Activated T-cell treated with anti-CD3 and anti-CD28 coated beads for 48 hours (primary cell): ENCODE data around the gene THBS1.

Experiments used
- DNase-seq: peaks from one replicate; pipeline ENCODE4 v3.0.0-alpha.2; 2020; ENCODE audit warnings: low read depth

The THBS1 gene

GRCh38 chr15:39574427-39574826, 6.5 kb upstream of the THBS1 start:
- DNase-seq = no peak

DNA sequence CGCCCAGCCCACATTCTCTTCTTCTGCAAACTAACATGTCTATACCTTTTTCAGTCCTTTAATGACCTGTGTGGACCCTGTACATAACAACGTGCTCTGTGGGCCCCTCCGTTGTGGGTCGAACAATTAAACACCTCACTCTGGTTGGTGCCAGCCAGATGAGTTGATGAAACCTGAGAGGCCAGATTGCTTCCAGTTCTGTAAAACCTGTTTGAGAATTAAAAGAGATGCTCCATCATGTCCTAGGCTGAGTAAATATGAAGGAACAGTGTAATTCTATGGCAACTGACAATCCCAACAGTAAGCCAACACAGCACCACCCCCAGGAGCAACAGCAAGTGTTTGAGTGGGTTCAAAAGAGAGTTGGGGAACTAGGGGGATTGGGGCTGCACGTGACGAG, 5.7 kb upstream of the THBS1 start:
- no peak for DNase-seq

DNA sequence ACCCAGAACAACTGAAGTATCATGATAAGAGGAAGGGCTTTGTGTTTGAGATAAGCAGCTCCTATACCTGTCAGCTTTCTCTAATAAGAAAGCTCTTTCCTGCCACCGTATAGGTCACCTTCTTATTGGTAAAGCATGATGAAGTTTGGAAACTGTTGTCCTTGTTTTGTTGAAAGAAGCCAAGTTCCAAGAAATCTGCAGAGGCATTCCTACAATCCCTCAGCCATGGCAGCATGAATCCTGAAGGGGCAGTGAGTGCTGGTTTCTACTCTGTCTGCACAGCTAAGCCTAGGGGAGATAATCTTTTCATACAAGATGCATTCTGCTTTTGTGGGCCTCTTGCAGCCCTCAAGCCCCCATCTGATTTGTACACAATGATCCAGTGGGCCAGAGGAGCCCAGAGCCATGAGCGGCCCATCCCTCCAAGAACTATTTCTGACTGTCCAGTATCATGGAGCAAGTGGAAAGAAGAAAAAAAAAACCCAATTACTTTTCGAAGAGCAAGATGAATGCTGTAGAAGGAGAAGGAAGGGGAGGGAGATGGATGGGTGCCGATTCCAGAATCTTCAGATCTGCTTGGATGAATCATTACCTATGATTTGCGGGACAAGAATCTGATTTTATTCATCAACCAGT, 1.9 kb upstream of the THBS1 start:
- DNase-seq = no peak

GRCh38 chr15:39579487-39580116, 1.3 kb upstream of the THBS1 start:
- DNase-seq = no peak

GRCh38 chr15:39580117-39580484, 778 bp upstream of the THBS1 start:
- DNase-seq = peak; percentile 89

DNA sequence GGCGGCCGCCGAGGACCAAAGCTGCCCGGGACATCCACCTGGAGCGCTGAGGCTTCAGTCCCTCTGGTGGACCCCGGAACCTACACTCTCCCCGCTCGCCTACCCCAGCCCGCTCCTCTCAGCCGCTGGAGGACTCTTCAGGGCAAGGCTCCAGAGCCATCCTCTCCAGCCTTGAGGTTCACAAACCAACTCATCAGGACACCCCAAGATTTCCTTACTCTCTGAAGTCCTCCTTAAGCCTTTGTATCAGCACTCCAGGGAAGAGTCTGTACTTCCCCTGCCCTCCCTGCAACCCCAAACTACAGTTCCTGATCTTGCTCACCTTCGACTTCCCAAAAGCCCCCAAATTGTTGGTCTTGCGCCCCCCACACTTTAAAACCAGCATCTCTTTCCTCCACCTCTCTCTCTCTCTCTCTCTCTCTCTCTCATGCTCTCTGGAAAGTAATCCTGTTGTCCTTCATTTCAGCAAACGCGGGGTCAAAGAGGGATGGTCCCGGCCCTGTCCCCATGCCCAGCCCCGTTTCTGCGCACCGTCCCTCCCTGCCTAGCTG, 438 bp downstream of the THBS1 start:
- no peak for DNase-seq

- DNase-seq = no peak
Measured at GRCh38 chr15:39581793-39582285, 960 bp downstream of the THBS1 start.

DNA sequence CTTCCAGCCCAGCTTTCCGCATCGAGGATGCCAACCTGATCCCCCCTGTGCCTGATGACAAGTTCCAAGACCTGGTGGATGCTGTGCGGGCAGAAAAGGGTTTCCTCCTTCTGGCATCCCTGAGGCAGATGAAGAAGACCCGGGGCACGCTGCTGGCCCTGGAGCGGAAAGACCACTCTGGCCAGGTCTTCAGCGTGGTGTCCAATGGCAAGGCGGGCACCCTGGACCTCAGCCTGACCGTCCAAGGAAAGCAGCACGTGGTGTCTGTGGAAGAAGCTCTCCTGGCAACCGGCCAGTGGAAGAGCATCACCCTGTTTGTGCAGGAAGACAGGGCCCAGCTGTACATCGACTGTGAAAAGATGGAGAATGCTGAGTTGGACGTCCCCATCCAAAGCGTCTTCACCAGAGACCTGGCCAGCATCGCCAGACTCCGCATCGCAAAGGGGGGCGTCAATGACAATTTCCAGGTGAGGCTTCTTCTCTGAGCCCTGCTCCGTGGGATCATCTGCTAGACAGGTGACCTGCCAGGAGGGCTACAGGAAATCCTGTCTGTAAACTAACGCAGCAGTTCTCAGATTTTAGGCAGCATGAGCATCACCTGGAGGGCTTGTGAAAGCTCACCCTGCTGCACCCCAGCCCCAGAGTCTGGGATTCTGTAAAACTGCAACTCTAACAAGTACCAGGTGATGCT, 1.6 kb downstream of the THBS1 start:
- DNase-seq = no peak

DNA sequence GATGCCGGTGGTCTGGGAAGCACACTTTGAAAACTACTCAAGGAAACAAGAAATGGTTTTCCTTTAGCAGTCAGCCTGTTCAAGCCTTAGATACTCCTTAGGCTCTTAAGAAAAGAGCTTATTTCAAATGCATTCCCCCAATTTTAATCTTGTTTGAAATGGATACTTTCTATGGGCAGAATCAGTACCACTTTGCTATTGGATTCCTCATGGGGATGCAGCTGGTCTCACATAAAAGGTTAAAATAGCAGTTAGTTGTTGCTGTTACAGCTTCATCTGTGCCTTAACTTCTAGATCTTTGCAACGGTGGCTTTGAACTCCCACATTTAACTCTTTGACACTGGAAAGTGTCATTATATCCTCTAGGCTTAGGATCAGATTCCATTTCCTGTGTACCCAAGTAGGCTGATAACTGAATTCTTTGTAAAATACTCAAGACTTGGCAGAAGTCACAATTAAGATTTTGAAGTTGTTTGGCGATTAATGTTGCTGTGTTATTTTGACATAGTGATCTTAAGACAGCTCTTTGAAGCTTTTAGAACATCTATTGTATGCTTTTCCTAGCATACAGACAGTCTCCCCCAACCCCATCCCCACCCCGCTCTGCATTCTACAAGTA, 2.2 kb downstream of the THBS1 start:
- DNase-seq = no peak

DNA sequence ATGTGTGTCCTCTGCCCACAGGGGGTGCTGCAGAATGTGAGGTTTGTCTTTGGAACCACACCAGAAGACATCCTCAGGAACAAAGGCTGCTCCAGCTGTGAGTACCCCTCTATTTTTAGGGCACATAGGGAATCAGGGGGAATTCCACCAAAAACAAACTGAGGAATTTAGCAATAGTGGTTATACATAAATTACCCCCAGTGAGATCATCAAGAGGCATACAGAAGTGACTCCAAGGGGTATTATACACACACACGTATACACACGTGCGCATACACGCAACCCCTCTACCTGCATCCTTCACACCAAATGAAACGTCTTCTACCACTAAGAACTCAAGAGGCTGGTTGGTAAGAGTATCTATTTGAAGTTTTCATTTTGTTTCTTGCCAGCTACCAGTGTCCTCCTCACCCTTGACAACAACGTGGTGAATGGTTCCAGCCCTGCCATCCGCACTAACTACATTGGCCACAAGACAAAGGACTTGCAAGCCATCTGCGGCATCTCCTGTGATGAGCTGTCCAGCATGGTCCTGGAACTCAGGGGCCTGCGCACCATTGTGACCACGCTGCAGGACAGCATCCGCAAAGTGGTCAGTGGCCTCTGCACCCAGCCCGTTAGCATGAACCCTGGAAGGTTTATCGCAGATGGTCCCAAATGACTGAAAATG, 2.9 kb downstream of the THBS1 start:
- DNase-seq = no peak

DNA sequence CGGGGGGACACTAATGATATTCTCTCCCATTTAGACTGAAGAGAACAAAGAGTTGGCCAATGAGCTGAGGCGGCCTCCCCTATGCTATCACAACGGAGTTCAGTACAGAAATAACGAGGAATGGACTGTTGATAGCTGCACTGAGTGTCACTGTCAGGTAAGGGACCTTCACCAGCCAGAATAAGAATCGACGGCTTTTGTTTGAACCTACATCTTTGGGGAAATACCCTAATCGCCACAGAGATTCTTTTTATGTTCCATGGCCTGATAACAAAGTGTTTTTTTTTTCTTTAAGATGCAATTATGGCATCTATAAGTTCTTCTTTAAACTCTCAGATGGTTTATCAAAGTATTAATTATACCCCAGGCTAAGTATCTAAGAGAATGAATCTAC, 3.4 kb downstream of the THBS1 start:
- DNase-seq = no peak

DNA sequence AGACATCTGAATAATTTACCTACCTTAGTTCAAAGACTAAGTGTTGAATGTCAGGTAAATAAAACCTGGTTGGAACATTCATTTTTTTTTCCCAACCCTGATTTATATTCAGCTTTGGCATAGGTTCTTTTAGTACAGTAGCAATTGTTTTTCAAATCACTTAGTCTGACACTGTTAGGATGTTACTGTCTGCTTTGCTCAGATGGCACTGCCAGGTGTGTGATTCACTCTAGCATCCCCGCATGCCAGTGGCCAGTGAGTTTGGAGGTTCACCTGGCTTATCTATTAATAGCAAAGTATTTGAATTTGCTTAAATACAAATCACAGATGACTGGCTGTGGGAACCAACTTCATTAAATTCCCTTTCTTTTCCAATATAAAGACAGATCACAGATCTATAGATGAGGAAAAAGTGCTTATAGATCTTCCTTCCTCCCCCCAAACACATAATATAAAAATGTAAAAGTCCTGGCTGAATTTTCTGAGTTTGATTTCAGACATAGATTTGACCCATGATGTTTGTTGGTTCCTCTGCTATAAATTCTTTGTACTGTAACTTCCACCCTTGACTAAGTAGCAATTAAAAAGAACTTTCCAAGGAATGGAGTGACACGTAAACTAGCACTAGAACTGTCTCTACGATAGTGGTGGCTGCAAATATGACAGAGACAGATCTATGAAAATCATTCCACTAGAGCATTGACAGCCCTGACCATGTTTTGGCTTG, 3.9 kb downstream of the THBS1 start:
- DNase-seq = no peak

DNA sequence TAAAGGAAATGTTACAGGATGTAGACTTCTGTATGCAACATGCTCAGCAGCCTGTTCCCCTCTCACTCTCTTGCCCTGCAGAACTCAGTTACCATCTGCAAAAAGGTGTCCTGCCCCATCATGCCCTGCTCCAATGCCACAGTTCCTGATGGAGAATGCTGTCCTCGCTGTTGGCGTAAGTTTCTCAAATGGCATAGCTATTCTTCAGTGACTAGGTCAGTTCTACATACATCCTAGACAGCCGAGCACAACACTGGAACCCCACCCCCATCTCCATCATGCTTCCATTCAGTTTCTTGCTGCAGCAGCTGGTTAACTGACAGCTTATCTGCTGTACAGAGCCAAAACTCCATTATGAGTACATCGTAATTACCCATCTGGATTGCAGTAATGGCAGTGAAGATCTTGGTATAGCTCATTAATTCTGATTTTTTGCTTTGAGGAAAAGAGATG, 4.5 kb downstream of the THBS1 start:
- DNase-seq = no peak

DNA sequence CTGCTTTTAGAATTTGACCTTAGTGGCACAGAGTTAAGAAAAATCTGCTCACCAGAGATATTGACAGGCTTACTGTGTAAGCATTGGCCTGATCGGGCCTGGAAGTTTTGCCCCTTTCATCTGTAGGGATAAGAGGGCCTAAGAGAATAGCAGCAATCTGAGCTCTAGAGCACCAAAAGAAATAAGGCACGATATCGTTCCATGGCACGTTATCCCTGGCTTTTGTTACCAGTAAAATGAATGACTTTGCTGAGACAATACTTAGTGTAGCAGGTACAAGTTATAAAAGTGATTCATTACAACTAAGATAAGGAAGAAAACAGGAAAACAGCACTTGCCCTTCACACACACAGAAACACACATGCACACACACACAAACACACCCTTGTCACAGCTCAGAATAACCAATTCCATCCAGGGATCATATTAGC, 5.0 kb downstream of the THBS1 start:
- no peak for DNase-seq

DNA sequence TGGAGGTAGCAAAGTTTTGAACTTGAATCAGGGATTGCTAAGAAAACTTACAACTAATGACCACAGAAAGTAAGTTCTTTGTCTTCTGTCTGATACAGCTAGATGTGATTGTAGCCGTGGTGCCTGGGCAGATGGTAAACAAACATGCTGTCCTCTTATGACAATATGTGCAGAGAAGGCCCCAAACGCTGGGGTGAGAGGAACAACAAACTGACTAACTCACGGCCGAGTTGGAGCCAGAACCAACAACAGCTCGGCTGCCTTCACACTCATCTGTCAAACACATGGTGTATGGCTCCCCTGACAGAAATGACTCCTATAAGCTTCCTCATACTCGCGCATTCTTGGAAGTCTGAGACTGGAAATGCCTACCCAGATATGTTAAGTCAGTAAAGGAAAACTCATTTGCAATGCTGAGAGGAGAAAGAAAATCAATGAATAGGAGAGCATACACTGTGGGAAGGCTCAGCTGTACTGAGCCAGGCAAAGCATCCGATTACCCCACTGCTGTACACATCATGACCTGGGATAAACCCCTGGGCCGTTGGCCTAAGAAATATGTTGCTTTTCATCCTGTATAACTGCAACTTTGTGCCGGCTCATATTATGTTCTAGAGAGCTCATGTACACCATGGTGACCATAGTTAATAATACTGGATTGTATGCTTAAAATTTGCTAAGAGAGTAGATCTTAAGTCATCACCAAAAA, 5.7 kb downstream of the THBS1 start:
- DNase-seq = no peak

- no peak for DNase-seq
Measured at GRCh38 chr15:39587096-39587721, 6.3 kb downstream of the THBS1 start.

- DNase-seq = no peak
Measured at GRCh38 chr15:39587731-39588530, 7.1 kb downstream of the THBS1 start.

DNA sequence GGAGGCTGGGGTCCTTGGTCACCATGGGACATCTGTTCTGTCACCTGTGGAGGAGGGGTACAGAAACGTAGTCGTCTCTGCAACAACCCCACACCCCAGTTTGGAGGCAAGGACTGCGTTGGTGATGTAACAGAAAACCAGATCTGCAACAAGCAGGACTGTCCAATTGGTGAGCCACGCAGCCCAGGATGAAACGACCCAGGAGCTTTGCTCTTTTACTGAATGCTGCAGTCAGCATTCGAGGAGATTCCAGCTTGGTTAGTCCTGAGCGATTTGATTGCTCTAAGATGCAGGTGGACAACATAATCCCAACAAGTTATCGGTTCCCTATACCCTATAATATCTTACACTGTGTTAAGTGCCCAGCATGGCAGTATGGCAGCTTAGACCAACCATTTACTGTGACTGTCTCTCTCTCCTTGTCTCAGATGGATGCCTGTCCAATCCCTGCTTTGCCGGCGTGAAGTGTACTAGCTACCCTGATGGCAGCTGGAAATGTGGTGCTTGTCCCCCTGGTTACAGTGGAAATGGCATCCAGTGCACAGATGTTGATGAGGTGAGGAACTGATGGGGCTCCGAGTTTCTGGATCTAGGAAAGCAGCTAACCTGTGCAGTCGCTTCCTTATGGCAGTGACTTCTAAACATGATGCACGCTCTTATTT, 7.8 kb downstream of the THBS1 start:
- DNase-seq = no peak
